Suppressor macrophage (primary cell): Measurements from ENCODE around the gene NTMT1.
A peak's percentile ranks its signal among the peaks of the same experiment; 100 is the strongest.

Experiments
- DNase-seq, 4 experiments: peaks; one replicate each; pipeline ENCODE4 v3.0.0-alpha.2; 2020 to 2022

Gene NTMT1

DNA sequence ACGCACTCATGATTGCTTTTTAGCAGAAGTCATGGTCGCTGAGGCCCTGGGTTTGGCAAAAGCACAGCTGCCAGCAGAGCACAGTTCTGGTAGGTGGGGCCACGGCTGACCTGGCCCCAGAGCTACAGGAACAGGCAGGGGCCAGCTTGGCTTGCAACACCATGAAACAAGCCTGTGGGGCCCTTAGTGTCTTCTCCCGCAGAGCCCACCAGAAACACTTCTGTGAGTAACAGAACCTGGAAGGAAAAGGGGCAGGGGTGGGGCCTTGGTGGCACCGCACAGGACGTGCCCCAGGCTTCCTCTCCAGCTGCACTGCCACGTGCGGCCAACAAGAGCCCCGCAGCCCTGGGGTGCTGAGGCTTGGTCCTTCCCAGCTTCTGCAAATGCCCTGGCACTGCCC lies 11.1 kb downstream of the NTMT1 start:
- peak in 3 of 4 experiments; percentile 20 to 42 (median 20) for DNase-seq

DNA sequence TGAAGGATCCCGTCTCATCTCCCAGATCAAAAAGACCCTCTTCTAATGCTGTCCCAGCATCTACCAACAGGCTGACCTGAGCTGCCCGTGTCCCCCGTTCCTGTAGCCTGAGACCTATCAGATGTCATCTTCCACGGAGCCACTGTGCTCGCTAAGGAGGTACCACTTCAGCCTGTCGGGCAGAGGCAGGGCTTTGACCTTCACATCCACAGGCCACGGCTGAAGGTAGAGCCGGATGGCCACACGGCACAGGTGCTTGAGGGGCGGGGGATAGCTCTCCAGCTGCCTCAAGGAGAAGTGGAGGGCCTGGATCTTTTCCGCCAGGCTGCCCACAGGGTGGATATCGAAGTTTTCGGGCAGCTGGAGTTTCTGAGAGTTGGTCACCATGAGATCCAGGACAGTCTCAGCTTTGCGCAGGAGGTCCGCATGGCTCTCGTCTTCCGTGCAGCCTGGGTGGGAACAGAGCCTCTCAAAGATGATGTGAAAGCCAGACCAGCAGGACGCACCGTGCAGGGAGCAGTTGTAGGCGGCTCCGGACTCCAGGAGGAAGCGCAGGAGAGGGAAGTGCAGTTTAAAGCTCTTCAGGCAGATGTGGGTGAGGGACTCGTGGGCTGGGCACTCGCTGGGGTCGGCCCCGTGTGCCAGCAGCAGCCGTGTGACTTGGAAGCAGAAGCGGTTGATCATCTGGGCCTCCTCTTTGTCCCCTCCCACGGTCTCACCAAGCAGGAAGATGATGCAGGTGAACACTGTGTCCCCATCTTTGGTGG lies 11.9 kb downstream of the NTMT1 start:
- peak; percentile 58 to 83 (median 74) for DNase-seq

DNA sequence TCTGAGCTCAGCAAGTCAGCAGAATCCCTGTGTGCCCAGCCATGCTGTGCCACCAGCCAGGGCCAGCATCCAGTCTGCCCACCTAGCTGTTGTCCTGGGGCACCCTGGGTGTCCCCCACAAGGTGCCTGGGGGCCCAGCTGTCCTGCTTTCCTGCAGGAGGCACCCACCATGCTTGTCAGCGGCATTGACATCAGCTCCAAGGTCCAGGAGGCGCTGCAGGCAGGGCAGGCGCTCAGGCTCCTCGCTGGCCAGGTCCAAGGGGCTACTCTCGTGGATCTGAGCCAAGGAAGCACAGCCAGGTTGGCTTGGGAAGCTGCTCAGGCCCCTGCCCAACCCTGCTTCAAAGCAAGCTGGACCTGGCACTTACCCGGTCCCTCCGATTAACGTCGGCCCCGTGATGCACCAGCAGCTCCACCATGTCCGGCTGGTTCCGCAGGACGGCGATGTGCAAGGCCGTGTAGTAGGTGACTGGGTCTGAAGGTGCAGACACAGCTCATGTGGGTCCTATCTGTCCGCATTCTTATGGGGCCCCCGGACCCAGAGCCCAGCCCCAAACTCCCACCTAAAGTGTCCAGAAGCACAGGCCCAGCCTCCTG lies 13.2 kb downstream of the NTMT1 start:
- DNase-seq, result no peak

DNA sequence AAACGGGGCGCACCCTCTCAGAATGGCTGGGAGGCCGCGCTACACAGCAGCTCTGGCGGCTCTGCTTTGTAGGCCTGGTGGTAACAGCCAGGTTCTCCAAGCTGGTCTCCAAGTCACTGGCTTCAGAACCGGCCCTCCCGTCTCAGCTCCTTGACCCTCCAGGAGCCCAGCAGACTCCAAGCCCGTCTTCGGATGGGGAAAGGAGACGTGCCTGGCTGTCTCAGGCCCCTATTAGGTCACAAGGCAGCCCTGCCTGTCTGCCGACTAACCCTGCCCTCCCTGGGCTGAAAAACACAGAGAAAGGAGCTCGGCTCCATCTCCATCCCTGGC lies 13.8 kb downstream of the NTMT1 start:
- no peak for DNase-seq

DNA sequence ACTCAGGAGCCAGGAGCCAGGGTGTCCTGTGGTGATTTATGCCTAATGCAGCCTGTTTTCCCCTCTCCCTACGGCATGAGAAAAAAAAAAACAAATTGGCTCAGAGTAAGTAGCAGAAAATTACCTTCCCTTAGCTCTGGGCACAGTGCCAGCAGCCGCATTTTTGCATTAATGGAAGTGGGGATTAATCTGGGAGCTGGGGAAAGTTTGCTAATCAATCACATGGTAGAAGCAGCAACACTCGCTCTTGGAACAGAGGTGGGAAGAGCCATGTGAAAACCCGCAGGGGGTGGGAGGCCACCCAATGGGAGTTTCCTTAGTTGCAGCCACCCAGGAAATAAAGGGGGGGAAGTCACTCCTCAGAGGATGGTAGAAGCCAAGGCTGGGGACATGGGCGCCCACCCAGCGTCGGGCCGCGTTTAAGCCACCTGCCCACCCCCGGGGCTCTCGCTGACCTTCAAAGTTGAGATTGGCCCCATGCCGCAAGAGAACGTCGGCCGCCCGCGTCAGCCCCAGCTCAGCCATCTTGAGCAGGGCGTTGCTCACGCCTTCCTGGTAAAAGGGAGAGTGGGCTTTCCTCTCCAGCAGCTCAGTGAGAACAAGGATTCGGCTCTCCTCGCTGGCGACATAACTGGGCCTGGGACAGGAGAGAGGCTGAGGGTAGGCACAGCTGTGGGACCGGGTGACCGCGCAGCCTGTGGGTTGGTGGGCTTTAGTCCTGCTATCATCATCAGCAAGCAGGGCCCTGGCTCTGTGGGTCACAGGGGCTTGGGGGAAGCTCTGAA lies 14.3 kb downstream of the NTMT1 start:
- peak in 3 of 4 experiments; percentile 22 to 39 (median 23) for DNase-seq

DNA sequence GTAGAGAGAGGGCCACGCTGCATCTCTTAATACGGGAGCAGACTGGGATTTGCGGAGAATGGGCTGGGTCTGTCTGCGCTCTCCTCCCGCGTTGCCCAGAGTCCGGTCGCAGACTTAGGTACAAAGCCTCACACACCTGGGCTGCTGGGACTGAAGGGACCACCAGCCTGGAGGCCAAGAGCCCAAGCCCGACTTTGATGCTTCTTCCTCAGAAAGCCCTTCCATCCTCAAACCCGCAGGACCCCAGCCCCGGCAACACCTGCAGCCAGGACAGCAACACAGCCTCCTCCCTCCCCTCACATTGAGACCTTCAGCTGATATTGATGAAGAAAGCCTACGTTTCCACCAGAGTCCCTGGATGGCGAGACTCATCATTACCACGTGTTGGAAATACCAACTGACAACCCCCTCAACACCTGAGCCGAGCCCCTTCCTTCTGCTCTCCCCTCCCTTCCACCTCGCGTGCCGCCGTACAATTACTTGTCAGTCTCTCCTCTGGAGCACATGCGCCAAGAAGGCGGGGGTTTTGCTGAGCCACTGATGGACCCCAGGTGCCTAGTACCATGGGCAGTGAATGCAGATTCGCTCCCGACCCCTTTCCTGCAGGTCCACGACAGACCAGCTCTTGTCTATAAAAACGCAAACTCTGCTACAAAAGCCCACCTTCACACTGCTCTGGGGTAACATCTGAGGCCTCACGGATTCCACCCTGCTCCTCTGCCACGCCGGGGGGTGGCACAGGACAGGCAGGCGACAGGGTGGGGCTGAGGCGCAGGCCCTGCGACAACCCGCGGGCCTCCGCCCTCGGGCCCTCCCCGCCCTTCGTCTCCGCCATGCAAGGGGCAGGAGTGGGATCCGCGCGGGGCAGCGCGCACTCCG lies 15.1 kb downstream of the NTMT1 start:
- DNase-seq, result no peak

DNA sequence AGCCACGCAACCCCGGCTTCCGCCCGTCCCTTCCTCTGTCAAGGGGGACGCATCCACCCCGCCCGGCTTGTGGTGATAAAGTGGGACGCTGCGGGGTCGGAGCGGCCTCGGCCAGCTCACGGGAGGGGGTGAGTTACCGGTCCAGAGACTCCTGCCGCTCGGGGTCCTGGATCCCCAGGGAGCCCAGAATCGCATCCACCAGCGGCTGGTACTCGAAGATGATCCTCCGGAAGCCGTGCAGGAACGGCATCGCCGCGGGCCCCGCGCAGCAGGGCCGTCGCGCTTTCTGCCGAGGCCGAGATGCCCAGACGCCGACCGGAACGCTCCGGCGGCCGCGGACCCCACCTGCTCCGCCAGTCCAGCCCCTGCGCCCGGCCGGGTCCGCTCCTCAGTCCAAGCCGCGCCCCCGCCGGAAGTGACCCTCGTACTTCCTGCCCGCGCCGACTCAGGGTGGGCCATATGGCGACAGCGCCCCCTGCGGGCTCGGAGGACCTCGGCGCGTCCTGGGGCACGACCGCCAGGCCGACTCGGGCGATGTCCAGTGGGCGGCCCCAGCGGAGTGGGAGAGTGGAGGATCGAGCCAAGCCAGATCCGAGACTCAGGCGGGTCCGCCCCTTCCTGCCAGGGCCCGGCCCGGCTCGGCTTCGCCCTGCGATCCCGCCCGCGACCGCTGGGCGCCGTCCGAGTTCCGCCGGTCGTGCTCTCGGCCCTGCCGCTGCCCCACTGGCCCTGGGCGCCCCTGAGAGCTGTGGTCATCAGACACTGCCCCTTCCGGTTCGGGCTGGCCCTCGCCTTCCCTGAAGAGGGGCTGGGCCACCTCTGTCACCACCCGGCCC lies 16.0 kb downstream of the NTMT1 start, which contains the start of gene ASB6:
Gene ASB6 (minus strand): TSS at position 402 of the 836 bp plus-strand sequence. CDS start 152 bp downstream, at position 250.
- peak; percentile 98 to 99 (median 98) for DNase-seq

DNA sequence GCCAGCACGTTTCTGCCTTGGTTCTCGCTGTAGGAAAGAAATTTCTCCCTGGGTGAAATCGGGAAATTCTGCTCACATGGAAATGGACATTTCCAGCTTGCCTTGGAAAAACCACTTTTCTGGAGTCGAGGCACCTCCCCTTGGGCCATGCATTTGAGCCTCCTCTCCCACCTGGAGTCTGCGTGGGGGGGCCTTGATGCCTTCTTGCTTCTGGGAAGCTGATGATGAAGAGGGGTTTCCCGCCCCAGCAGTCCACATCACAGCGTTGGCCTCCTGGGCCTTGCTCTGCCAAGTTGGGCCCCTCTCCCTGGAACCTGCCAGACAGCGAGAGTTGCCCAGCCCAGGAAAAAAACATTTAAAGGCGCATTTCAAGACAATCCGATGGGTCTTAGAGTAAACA lies 17.7 kb downstream of the NTMT1 start:
- DNase-seq, result no peak

DNA sequence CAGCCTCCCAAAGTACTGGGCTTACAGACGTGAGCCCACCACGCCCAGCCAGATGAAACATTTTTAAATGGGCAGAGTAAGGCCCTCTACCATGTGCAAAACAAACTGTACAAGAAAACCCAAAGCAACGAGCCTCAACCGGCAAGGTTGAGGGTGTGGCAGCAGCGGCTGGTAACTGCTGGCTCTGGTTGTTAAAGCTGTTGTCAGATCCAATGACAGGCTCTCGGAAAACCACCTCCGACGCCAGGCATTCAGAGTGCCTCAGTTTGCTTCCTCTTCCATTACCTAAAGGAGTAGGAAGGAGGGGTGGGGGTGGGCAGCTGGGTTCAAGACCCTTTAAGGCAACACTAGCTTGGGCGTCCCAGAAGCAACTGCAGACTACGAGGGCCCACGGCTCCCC lies 18.4 kb downstream of the NTMT1 start:
- no peak for DNase-seq

DNA sequence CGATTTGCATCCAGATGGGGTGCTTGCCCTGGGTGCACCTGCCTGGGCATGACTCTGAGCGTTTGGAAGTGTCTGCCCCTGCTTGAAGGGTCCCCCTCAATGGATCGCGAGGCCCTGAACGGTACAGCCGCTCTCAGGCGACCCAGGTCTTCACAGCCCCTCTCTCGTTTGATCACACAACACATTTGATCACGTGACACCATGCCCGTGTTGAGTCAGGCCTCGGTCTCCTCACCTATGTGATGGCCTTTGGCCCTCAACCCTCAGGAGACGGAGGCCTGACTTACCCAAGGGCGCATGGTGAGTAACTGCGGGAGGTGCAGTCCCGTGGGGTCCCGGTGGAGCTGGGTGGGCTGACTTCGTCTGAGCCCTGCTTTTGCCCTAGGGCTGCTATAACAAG lies 18.9 kb downstream of the NTMT1 start:
- DNase-seq, result no peak

DNA sequence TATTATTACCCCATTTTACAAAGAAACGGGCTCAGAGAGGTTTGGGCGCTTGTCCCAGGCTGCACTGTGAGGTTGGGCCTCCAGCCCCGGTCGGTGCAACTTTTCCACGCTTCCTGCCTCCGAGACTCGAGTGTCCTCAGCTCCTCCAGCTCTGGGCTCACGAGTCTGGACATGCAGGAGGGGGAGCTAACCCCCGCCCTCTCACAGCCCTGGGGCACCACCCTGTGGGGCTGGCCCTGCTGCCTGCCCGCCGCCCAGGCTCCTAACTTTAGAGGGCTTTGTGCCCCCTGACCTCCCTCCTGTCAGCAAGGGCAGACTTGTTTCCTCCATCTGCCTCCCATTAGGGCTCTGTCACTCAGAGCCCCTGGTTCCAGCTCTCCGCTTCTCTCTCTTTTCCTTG lies 20.3 kb downstream of the NTMT1 start:
- DNase-seq, result no peak

DNA sequence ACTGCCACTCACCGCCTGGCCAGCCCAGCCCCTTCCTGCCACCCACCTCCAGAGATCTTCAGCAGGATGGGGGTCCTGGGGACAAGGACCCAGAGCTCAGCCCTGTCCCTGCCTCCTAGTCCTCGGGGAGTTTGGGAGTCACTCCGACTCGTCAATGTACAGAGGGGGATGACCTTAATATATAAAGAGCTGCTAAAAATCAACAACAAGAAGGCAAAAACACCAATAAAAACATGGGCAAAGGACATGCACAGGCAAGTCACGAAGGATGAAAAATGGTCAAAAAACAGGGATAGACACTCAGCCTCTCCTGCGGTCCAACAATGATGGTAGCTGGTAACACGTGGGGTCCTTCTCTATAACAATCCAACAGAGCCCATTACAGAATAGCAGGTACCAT lies 20.7 kb downstream of the NTMT1 start:
- DNase-seq, result no peak

DNA sequence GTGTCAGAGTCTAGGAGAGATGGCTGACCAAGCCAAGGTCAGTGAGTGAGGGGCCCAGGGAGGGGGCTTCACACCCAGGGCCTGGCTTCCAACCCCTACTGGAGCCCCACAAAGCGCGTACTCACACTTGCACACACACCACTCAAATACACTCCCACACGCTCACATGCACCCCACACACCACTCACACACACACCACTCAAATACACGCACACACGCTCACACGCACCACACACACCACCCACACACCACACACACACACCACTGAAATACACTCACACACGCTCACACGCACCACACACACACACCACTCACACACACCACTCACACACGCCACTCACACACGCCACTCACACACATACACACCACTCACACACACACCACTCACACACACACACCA lies 21.7 kb downstream of the NTMT1 start:
- DNase-seq, result no peak

DNA sequence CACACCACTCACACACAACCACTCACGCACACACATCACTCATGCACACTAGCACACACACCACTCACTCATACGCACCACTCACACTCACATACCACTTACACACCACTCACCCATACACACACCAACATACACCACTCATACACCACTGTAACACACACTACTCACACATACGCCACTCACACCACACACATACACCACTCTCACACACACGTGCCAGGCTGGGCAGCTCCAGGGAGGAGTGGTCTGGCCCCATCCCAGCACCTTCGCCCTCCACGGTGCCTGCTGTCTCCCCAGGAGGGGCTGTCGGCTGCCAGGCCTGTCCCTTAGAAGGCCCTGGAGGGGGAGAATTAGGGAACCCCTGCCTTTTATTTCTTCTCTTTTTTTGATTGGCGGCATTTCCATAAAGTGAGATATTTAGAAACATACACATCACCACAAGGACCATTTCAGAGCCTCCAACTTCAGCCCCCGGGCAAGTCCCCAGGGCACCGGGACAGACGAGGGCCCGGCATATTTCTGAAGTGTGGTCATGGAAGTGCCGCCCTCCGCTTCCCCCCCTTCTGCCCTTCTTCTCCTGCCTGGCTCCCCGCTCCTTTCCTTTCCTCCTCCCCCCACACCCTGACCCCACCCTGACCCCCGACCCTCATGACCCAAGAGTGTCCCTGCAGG lies 22.3 kb downstream of the NTMT1 start:
- no peak for DNase-seq

DNA sequence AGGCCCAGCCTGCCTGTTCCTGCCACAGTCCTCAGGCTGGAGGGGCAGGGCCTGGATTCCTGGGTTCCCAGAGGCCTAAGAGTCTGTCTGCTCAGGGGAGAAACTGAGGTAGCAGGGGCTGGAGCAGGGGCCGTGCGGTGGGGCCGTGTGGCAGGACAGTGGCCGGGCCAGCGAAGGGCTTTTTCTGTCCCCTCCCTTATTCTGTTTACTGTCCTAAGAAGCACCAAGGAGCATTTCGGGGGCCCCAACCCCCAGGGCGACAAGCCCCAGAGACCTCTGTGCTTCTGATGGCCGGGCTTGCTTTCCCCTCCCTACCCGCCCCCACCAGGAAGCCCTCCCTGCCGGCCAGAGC lies 22.8 kb downstream of the NTMT1 start:
- no peak for DNase-seq

DNA sequence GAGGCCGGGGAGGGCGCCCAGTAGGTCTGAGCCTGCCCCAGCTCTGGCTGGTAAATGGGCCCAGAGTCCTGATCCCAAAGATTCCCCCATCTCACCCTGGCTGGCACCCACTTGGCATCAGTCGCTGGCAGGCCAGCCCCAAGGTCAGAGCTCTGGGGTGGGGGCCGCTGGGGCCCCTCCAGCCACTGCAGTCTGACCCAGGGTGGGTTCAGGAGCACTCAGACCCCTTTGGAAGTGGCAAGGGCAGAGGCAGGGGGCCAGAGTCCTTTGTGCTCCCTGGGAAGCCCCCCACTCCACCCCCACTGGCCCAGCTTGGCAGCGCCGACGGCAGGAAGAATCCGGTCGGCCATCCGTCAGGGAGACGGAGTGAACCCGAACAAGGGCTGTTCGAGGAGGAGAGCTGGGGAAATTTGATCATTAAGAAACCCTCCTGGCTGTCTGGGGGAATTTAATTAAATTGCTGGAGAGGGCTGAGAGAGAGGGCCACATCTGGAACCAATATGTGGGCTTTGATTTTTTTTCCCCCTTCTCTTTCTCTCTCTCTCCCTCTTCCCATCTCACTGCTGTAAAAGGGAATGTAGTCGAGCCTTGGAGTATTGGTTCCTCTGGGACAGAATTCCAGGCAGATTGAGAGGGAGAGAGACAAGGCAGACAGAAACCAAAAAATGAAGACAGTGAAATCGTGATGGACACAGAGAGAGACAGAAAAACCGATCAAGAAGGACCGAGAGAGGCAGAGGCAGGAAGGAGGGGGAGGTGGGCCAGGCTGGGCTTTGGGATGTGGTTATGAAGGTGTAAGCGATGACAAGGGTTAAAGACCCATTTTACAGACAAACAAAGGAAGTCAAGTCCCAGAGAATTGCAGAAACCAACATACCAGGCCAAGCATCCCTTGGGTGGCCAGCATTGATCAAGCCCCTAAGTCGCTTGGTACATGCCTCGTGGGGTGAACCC lies 24.0 kb downstream of the NTMT1 start:
- DNase-seq, result no peak

DNA sequence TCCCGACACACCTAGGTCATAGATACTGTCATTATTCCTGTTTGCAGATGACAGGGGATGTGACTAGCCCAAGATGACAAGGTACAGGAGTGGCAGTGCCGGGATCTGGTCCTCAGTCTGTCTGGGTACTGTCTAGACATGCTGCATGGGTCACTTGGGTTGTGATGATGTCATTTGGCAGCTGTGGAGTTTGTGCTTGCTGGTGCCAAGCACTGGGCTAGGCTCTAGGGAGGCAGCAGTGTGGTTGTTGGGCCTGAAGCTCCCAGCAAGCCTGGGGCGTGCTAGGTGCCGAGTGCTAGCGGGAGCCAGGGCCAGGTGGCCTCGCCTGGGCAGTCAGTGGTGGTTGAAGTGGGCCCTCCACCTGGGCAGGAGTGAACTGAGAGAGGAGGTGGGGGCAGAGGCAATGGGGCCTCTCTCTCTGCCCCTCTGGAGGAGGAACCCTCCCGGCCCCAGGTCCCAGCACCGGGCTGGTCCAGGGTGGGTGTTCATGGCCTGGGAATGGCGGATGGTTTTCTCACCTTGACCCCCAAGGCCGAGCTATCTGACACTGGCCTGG lies 24.8 kb downstream of the NTMT1 start:
- DNase-seq, result no peak

DNA sequence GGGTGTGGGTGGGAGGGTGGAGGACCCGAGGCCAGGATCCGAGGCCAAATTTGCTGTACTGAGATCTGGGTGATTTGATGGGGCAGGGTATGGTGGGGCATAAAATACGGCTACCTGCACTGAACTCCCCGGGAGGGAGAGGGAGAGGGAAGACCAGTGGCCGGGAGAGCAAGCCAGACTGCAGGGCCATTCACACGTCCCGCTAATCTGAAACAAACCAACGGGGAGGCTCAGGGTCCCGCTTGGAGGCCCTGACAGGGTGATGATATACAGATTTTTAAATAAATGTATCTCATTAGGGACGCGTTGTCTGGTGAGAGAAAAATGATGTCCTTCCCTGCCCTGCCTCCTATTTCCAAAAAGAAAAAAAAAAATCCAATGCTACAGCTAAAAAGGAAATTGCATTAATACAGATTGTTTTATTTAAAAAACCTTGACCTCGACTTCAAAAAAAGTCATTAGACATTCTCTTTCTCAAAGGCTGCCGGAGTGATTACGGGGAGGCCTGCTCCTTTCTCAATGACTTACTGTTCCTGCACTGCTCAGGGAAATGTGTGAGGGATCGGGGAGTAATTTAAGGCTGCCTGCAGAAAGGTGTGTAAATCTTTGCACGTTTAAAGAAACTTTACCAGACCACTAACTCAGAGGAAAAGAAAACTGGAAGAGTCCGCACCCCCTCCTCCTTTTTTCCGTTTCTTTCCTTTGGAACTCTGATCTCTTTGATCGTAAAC lies 28.0 kb downstream of the NTMT1 start:
- no peak for DNase-seq

DNA sequence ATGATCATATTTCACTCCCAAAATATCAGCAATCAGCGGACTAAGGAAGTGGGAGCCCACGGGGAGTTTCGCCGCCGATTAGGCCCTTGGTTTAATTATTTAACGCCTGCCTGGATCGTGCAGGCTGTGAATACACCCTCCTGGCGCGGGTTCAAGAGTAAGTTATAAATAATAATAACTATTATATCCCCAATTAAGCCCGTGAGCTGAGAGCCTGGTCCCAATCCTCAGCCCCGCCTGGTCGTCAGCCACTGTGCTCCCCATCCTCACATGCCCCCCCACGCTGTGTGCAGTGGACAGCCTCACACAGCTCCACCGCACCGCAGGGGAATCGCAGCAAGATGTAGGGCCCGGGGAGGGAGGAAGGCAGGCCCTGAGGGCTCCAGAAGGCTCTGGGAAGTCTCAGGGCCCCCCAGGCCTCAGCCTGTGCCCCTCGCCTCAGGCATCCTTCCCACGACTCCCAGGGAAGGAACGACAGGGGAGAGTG lies 28.6 kb downstream of the NTMT1 start:
- DNase-seq, result no peak
